Hepatocyte (in vitro differentiated cells): Measurements from ENCODE around the gene MYL4. TPM values are rescaled to one million over a fixed set of nuclear protein-coding genes. Genes with fewer than 3 reads are reported as not detected.

Experiments
- DNase-seq: peaks from one replicate; pipeline ENCODE4 v3.0.0-alpha.2; 2016; ENCODE audit warnings: low spot score
- H2AFZ ChIP-seq: fragments of 200-600 bp; sonication (generic); 2 replicates; pipeline ENCODE4 v1.6.0; 2016; ENCODE audit warnings: antibody characterized with exemption, mild to moderate bottlenecking
- H3K27ac ChIP-seq: fragments of 200-600 bp; sonication (generic); 2 replicates; pipeline ENCODE4 v1.5.1; 2016; ENCODE audit warnings: mild to moderate bottlenecking
- H3K27me3 ChIP-seq: fragments of 200-600 bp; sonication (generic); 2 replicates; pipeline ENCODE4 v1.6.1; 2016
- H3K36me3 ChIP-seq: fragments of 200-600 bp; sonication (generic); replicated peaks from 2 replicates; pipeline ENCODE4 v1.5.1; 2016; ENCODE audit warnings: low read depth; ENCODE audit not compliant: insufficient read depth
- H3K4me1 ChIP-seq: fragments of 200-600 bp; sonication (generic); 2 replicates; pipeline ENCODE4 v1.5.1; 2016; ENCODE audit warnings: mild to moderate bottlenecking, moderate library complexity; ENCODE audit not compliant: insufficient read depth
- H3K4me2 ChIP-seq: fragments of 200-600 bp; sonication (generic); 2 replicates; pipeline ENCODE4 v1.6.0; 2016
- H3K4me3 ChIP-seq: fragments of 200-600 bp; sonication (generic); 2 replicates; pipeline ENCODE4 v1.5.1; 2016; ENCODE audit warnings: mild to moderate bottlenecking
- H3K79me2 ChIP-seq: fragments of 200-600 bp; sonication (generic); 2 replicates; pipeline ENCODE4 v1.6.0; 2017; ENCODE audit warnings: mild to moderate bottlenecking
- H3K9me2 ChIP-seq: fragments of 200-600 bp; sonication (generic); replicated peaks from 2 replicates; pipeline ENCODE4 v1.6.0; 2017; ENCODE audit warnings: mild to moderate bottlenecking; ENCODE audit not compliant: insufficient read depth
- H3K9me3 ChIP-seq: fragments of 200-600 bp; sonication (generic); 2 replicates; pipeline ENCODE4 v1.5.1; 2016; ENCODE audit warnings: low read depth, mild to moderate bottlenecking
- H4K20me1 ChIP-seq: fragments of 200-600 bp; sonication (generic); 2 replicates; pipeline ENCODE4 v1.6.0; 2016; ENCODE audit warnings: mild to moderate bottlenecking; ENCODE audit not compliant: insufficient read depth, poor library complexity, severe bottlenecking
- EZH2 ChIP-seq: fragments of 200-600 bp; sonication (generic); IDR thresholded peaks from 2 replicates; pipeline ENCODE4 v1.6.1; 2016; ENCODE audit warnings: antibody characterized with exemption, mild to moderate bottlenecking, borderline replicate concordance
- EZH2phosphoT487 ChIP-seq: fragments of 200-600 bp; sonication (generic); IDR thresholded peaks from one replicate; pipeline ENCODE4 v1.6.1; 2018; ENCODE audit warnings: antibody characterized with exemption, mild to moderate bottlenecking, low read depth, moderate library complexity; ENCODE audit not compliant: unreplicated experiment, severe bottlenecking
- WGBS: methylation state at CpG from one replicate; pipeline ENCODE4 v1.1.6; 2016; ENCODE audit warnings: low lambda C conversion rate; ENCODE audit errors: missing lambda C conversion rate; 5-methylcytosine and 5-hydroxymethylcytosine counted together
- polyA plus RNA-seq: library from polyadenylated mRNA; unstranded; fragments of >200 nt; fragmentation: Nextera tagmentation; extraction: Ambion mirVana; gene quantifications from 2 replicates; pipeline ENCODE4 v1.2.1, GENCODE V29; 2016
- total RNA-seq: library from RNA; depleted of rRNA; stranded (reverse); fragments of >200 nt; gene quantifications from 2 replicates; pipeline ENCODE4 v1.2.3, GENCODE V29; 2014
- TF ChIP-seq, protein P1 (sequence below): fragments of 200-600 bp; sonication (generic); IDR thresholded peaks from 2 replicates; pipeline ENCODE4 v1.5.1; 2016; ENCODE audit warnings: antibody characterized with exemption, mild to moderate bottlenecking; ENCODE audit not compliant: poor library complexity

The MYL4 gene
- total and polyA plus RNA-seq, 2 experiments from 2014 or later, result 10.2 to 28.6 TPM

DNA sequence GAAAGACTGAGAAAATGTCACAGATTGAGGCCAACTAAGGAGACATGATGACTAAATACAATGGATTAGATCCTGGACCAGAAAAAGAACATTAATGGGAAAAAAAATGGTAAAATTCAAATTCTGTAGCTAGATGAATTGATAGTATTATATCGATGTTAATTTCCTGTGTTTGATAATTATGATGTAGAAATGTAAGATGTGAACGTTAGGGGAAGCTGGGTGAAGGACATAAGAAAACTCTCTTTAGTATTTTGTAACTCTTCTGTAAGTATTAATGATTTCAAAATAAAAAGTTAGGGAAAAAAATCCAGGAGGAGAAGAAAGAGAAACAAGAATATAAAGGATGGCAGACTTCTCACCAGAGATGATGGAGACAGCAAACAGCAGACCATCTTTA is 41.7 kb downstream of the MYL4 start:
- H3K4me3 ChIP-seq, result no peak overlapping the region
- WGBS, result 92% methylated on average over 2 of the region's 2 CpGs
- H4K20me1 ChIP-seq, result no peaks in the 10 kb centered on the region
- DNase-seq, result no peak
- H3K4me1 ChIP-seq, result peaks cover 8% of the 10 kb centered on the region
- no peaks in the 10 kb centered on the region for H3K36me3 ChIP-seq
- H3K27ac ChIP-seq, result no peak overlapping the region
- H3K27me3 ChIP-seq, result peaks cover 23% of the 10 kb centered on the region
- no peak overlapping the region for H3K4me2 ChIP-seq
- TF ChIP-seq EZH2phosphoT487 (no peak), EZH2 (no peak)
- TF ChIP-seq, protein P1, sequence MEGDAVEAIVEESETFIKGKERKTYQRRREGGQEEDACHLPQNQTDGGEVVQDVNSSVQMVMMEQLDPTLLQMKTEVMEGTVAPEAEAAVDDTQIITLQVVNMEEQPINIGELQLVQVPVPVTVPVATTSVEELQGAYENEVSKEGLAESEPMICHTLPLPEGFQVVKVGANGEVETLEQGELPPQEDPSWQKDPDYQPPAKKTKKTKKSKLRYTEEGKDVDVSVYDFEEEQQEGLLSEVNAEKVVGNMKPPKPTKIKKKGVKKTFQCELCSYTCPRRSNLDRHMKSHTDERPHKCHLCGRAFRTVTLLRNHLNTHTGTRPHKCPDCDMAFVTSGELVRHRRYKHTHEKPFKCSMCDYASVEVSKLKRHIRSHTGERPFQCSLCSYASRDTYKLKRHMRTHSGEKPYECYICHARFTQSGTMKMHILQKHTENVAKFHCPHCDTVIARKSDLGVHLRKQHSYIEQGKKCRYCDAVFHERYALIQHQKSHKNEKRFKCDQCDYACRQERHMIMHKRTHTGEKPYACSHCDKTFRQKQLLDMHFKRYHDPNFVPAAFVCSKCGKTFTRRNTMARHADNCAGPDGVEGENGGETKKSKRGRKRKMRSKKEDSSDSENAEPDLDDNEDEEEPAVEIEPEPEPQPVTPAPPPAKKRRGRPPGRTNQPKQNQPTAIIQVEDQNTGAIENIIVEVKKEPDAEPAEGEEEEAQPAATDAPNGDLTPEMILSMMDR, result no peak
- no peaks in the 10 kb centered on the region for H3K9me3 ChIP-seq
- H2AFZ ChIP-seq, result no peak overlapping the region
- H3K79me2 ChIP-seq, result no peaks in the 10 kb centered on the region
- H3K9me2 ChIP-seq, result no peaks in the 10 kb centered on the region

DNA sequence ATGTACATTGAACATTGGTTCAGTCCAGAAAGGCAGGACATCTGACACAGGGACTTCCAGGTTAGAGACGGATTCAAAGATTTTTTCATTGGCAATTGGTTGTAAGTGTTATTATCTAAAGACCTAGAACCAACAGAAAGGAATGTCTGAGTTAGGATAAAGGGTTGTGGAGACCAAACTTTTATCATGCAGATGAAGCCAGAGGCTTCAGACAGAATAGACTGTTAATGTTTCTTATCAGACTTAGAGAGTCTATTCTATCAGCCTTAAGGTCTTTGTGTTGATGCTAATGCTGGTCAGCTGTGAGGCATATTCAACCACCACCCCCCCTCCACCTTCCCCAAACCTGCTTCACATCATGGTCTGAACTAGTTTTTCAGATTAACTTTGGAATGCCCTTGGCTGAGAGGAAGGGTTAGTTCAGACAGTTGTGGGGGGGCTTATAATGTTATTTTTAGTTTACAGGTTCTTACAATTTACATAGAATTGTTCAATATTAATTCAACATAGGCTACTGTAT is 42.3 kb downstream of the MYL4 start:
- H3K9me2 ChIP-seq, result no peaks in the 10 kb centered on the region
- peaks cover 29% of the 10 kb centered on the region for H3K27me3 ChIP-seq
- H4K20me1 ChIP-seq, result no peaks in the 10 kb centered on the region
- no peak overlapping the region for H3K4me3 ChIP-seq
- H2AFZ ChIP-seq, result no peak overlapping the region
- H3K4me1 ChIP-seq, result peaks cover 8% of the 10 kb centered on the region
- no peak overlapping the region for H3K27ac ChIP-seq
- H3K36me3 ChIP-seq, result no peaks in the 10 kb centered on the region
- H3K79me2 ChIP-seq, result no peaks in the 10 kb centered on the region
- WGBS, result 72% methylated on average over 1 of the region's 1 CpG
- TF ChIP-seq EZH2 (no peak), EZH2phosphoT487 (no peak)
- TF ChIP-seq, protein P1, result no peak
- H3K4me2 ChIP-seq, result no peak overlapping the region
- no peak for DNase-seq
- no peaks in the 10 kb centered on the region for H3K9me3 ChIP-seq

DNA sequence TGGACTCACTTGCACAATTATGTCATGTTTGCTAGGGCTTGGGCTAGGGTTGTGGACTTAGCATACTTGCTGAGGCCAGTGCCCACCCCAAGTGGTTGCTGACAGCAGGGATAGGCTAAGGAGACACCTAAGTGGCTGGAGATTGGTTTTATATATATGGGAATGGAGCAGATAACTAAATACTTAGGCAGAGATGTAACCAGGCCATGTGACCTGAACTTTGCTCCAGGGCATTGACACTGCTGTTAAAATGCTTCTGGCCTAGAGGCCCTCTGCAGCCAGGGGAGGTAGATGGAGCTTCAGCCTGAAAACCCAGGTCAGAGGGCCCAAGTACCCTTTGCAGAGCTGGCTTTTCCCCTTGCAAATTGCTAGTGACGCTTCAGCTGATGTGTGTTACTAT is 43.1 kb downstream of the MYL4 start:
- peak; percentile 19 for DNase-seq
- no peak overlapping the region for H3K4me3 ChIP-seq
- H3K4me1 ChIP-seq, result peaks cover 8% of the 10 kb centered on the region
- TF ChIP-seq EZH2phosphoT487 (no peak), EZH2 (no peak)
- TF ChIP-seq, protein P1, result no peak
- no peaks in the 10 kb centered on the region for H3K9me2 ChIP-seq
- H3K9me3 ChIP-seq, result no peaks in the 10 kb centered on the region
- no peaks in the 10 kb centered on the region for H3K79me2 ChIP-seq
- H3K27me3 ChIP-seq, result peaks cover 33% of the 10 kb centered on the region
- H4K20me1 ChIP-seq, result no peaks in the 10 kb centered on the region
- H3K4me2 ChIP-seq, result no peak overlapping the region
- H2AFZ ChIP-seq, result no peak overlapping the region
- H3K27ac ChIP-seq, result peak overlapping the region; percentile 23
- no peaks in the 10 kb centered on the region for H3K36me3 ChIP-seq
- WGBS, result 96% methylated on average over 1 of the region's 1 CpG
